Mesendoderm (in vitro differentiated cells): ENCODE results near the gene PRPS1L1. TPM values are rescaled to one million over a fixed set of nuclear protein-coding genes. Genes with fewer than 3 reads are reported as not detected.

ENCODE experiments used
- DNase-seq: peaks from one replicate; pipeline ENCODE4 v3.0.0; 2013
- H2AK5ac ChIP-seq: 2 replicates; pipeline ENCODE4 v1.6.1; 2013; ENCODE audit warnings: low read length, inconsistent platforms
- H2BK120ac ChIP-seq: 2 replicates; pipeline ENCODE4 v1.6.1; 2013; ENCODE audit warnings: low read depth, mild to moderate bottlenecking, low read length, moderate library complexity, mixed read lengths
- H2BK15ac ChIP-seq: replicated peaks from 2 replicates; pipeline ENCODE4 v1.6.1; 2013; ENCODE audit warnings: low read depth, mild to moderate bottlenecking, moderate library complexity
- H2BK5ac ChIP-seq: 2 replicates; pipeline ENCODE4 v1.6.1; 2013; ENCODE audit warnings: low read length, inconsistent platforms
- H3K18ac ChIP-seq: 2 replicates; pipeline ENCODE4 v1.6.1; 2013; ENCODE audit warnings: mild to moderate bottlenecking, low read length, mixed read lengths
- H3K23ac ChIP-seq: one replicate; pipeline ENCODE4 v1.6.1; 2013; ENCODE audit warnings: low read length
- H3K27ac ChIP-seq: 2 replicates; pipeline ENCODE4 v1.5.1; 2013; ENCODE audit warnings: low read depth, mild to moderate bottlenecking, inconsistent platforms, low read length, moderate library complexity
- H3K27me3 ChIP-seq: 2 replicates; pipeline ENCODE4 v1.6.1; 2013; ENCODE audit warnings: low read length, control low read depth, mild to moderate bottlenecking, inconsistent platforms; ENCODE audit not compliant: insufficient read depth, poor library complexity
- H3K36me3 ChIP-seq: 2 replicates; pipeline ENCODE4 v1.6.1; 2013; ENCODE audit warnings: low read length, inconsistent platforms; ENCODE audit not compliant: control insufficient read depth, insufficient read depth
- H3K4ac ChIP-seq: one replicate; pipeline ENCODE4 v1.6.1; 2013; ENCODE audit warnings: low read depth, mild to moderate bottlenecking, low read length, moderate library complexity
- H3K4me1 ChIP-seq: 2 replicates; pipeline ENCODE4 v1.6.1; 2013; ENCODE audit warnings: low read depth, low read length, inconsistent platforms; ENCODE audit not compliant: control insufficient read depth
- H3K4me2 ChIP-seq: 2 replicates; pipeline ENCODE4 v1.6.1; 2013; ENCODE audit warnings: low read length
- H3K4me3 ChIP-seq: 2 replicates; pipeline ENCODE4 v1.5.1; 2013; ENCODE audit warnings: mild to moderate bottlenecking, low read length
- H3K56ac ChIP-seq: one replicate; pipeline ENCODE4 v1.6.1; 2013; ENCODE audit warnings: low read length
- H3K79me1 ChIP-seq: 2 replicates; pipeline ENCODE4 v1.6.1; 2013; ENCODE audit warnings: low read length, inconsistent platforms
- H3K79me2 ChIP-seq: 2 replicates; pipeline ENCODE4 v1.6.1; 2013; ENCODE audit warnings: mild to moderate bottlenecking, low read length; ENCODE audit not compliant: control insufficient read depth, insufficient read depth
- H3K9ac ChIP-seq: 2 replicates; pipeline ENCODE4 v1.6.1; 2013; ENCODE audit warnings: low read length, inconsistent platforms
- H4K5ac ChIP-seq: one replicate; pipeline ENCODE4 v1.6.1; 2013; ENCODE audit warnings: low read length
- H4K8ac ChIP-seq: one replicate; pipeline ENCODE4 v1.6.1; 2013; ENCODE audit warnings: low read depth, mild to moderate bottlenecking, control low read depth, low read length, moderate library complexity
- WGBS: extraction: QIAGEN DNeasy Blood & Tissue Kit; methylation state at CpG from one replicate; pipeline ENCODE4 v1.1.7; 2013; ENCODE audit warnings: low lambda C conversion rate, missing lambda C conversion rate; ENCODE audit not compliant: insufficient coverage; ENCODE audit errors: extremely low coverage; 5-methylcytosine and 5-hydroxymethylcytosine counted together
- polyA plus RNA-seq, 2 experiments: library from polyadenylated mRNA; stranded (reverse); fragments of 200-250 nt; gene quantifications; one replicate each; pipeline ENCODE4 v1.2.3, GENCODE V29; 2013

The PRPS1L1 gene
- not detected for polyA plus RNA-seq (2013, experiment 1 of 2)
- not detected for polyA plus RNA-seq (2013, experiment 2 of 2)

GRCh38 chr7:18027628-18028027 is at the start of gene PRPS1L1:
PRPS1L1 (minus strand) TSS chr7:18027846.
- Histone ChIP-seq H3K79me2 (no peaks in the 10 kb centered on the region), H2AK5ac (no peak within 1 kb of the TSS), H4K8ac (no peak within 1 kb of the TSS), H3K4me3 (no peak within 1 kb of the TSS), H3K36me3 (no peaks in the 10 kb centered on the region), H3K79me1 (no peaks in the 10 kb centered on the region), H3K4ac (no peak within 1 kb of the TSS), H3K27ac (no peak within 1 kb of the TSS), H2BK120ac (no peak within 1 kb of the TSS), H3K4me2 (no peak within 1 kb of the TSS), H4K5ac (no peak within 1 kb of the TSS), H3K4me1 (no peaks in the 10 kb centered on the region), H2BK15ac (no peak within 1 kb of the TSS), H3K56ac (no peak within 1 kb of the TSS), H3K9ac (no peak within 1 kb of the TSS), H3K23ac (no peak within 1 kb of the TSS), H3K27me3 (no peaks in the 10 kb centered on the region), H2BK5ac (no peak within 1 kb of the TSS), H3K18ac (no peak within 1 kb of the TSS)
- no peak for DNase-seq
- WGBS = no CpG with 5 or more reads among the region's 17 CpGs

- H2BK15ac ChIP-seq = no peak overlapping the region
- no peaks in the 10 kb centered on the region for H3K4me1 ChIP-seq
- H3K36me3 ChIP-seq = no peaks in the 10 kb centered on the region
- DNase-seq = no peak
- no peak overlapping the region for H3K4me2 ChIP-seq
- no peaks in the 10 kb centered on the region for H3K27me3 ChIP-seq
- no peak overlapping the region for H2AK5ac ChIP-seq
- H3K23ac ChIP-seq = no peak overlapping the region
- WGBS = no CpG with 5 or more reads among the region's 1 CpG
- H3K18ac ChIP-seq = no peak overlapping the region
- no peak overlapping the region for H3K56ac ChIP-seq
- no peak overlapping the region for H3K4me3 ChIP-seq
- H2BK5ac ChIP-seq = no peak overlapping the region
- H3K27ac ChIP-seq = no peak overlapping the region
- no peak overlapping the region for H4K8ac ChIP-seq
- H3K79me2 ChIP-seq = no peaks in the 10 kb centered on the region
- H4K5ac ChIP-seq = no peak overlapping the region
- H3K9ac ChIP-seq = no peak overlapping the region
- H2BK120ac ChIP-seq = no peak overlapping the region
- H3K4ac ChIP-seq = no peak overlapping the region
- no peaks in the 10 kb centered on the region for H3K79me1 ChIP-seq
Observed at GRCh38 chr7:18076461-18076860, 48.8 kb upstream of the PRPS1L1 start.

- Histone ChIP-seq H3K4me1 (no peaks in the 10 kb centered on the region), H4K5ac (no peak overlapping the region), H3K4me3 (no peak overlapping the region), H3K18ac (no peak overlapping the region), H3K4ac (no peak overlapping the region), H2BK15ac (no peak overlapping the region), H2BK5ac (no peak overlapping the region), H3K79me2 (no peaks in the 10 kb centered on the region), H2BK120ac (no peak overlapping the region), H3K56ac (no peak overlapping the region), H4K8ac (no peak overlapping the region), H2AK5ac (no peak overlapping the region), H3K9ac (no peak overlapping the region), H3K27me3 (no peaks in the 10 kb centered on the region), H3K79me1 (no peaks in the 10 kb centered on the region), H3K27ac (no peak overlapping the region), H3K23ac (no peak overlapping the region), H3K4me2 (no peak overlapping the region), H3K36me3 (no peaks in the 10 kb centered on the region)
- no CpG with 5 or more reads among the region's 3 CpGs for WGBS
- no peak for DNase-seq
Observed at GRCh38 chr7:18068745-18069144, 41.1 kb upstream of the PRPS1L1 start.

GRCh38 chr7:18064242-18064838 is 36.7 kb upstream of the PRPS1L1 start:
- WGBS = no CpG with 5 or more reads among the region's 6 CpGs
- no peak overlapping the region for H2AK5ac ChIP-seq

GRCh38 chr7:18063149-18063901 is 35.7 kb upstream of the PRPS1L1 start:
- WGBS = no CpG with 5 or more reads among the region's 5 CpGs
- H3K27me3 ChIP-seq = no peaks in the 10 kb centered on the region
- no peak overlapping the region for H2BK5ac ChIP-seq

More at GRCh38 chr7:18064242-18064838, 36.7 kb upstream of the PRPS1L1 start:
- Histone ChIP-seq H2BK15ac (no peak overlapping the region), H3K56ac (no peak overlapping the region), H3K4ac (no peak overlapping the region), H3K4me2 (no peak overlapping the region), H2BK5ac (no peak overlapping the region), H3K4me3 (no peak overlapping the region), H3K9ac (no peak overlapping the region), H3K36me3 (no peaks in the 10 kb centered on the region), H3K27me3 (no peaks in the 10 kb centered on the region), H3K27ac (no peak overlapping the region), H3K18ac (no peak overlapping the region), H3K79me2 (no peaks in the 10 kb centered on the region), H2BK120ac (no peak overlapping the region), H3K4me1 (no peaks in the 10 kb centered on the region), H4K5ac (no peak overlapping the region), H3K23ac (no peak overlapping the region), H3K79me1 (no peaks in the 10 kb centered on the region), H4K8ac (no peak overlapping the region)
- peak; percentile 68 for DNase-seq

More at GRCh38 chr7:18063149-18063901, 35.7 kb upstream of the PRPS1L1 start:
- no peak overlapping the region for H4K5ac ChIP-seq
- no peak for DNase-seq
- no peak overlapping the region for H3K56ac ChIP-seq
- H3K23ac ChIP-seq = no peak overlapping the region
- H3K27ac ChIP-seq = no peak overlapping the region
- no peak overlapping the region for H2AK5ac ChIP-seq
- peak overlapping the region; percentile 56 for H4K8ac ChIP-seq
- H3K79me1 ChIP-seq = no peaks in the 10 kb centered on the region
- H3K4me3 ChIP-seq = no peak overlapping the region
- no peaks in the 10 kb centered on the region for H3K79me2 ChIP-seq
- H3K4me2 ChIP-seq = no peak overlapping the region
- no peak overlapping the region for H2BK120ac ChIP-seq
- H3K18ac ChIP-seq = no peak overlapping the region
- H3K9ac ChIP-seq = no peak overlapping the region
- H3K4me1 ChIP-seq = no peaks in the 10 kb centered on the region
- no peaks in the 10 kb centered on the region for H3K36me3 ChIP-seq
- no peak overlapping the region for H3K4ac ChIP-seq
- no peak overlapping the region for H2BK15ac ChIP-seq
